Lung (tissue), 12 donors: Measurements from ENCODE around the gene LIN9. TPM values are rescaled to one million over a fixed set of nuclear protein-coding genes. Genes with fewer than 3 reads are reported as not detected.

Source experiments
- ATAC-seq: fragments of 200-7000 bp; cut with Tn5 transposase; one replicate; pipeline ENCODE4 v1.9.1; 2020; ENCODE audit warnings: moderate number of reproducible peaks; ENCODE audit not compliant: insufficient read depth, low FRiP score
- DNase-seq, 3 donors: peaks; one replicate each; pipeline ENCODE4 v3.0.0-alpha.2; 2013 to 2017
- H3K27ac ChIP-seq, 2 donors: one replicate each; pipeline ENCODE4 v1.5.1; 2013; ENCODE audit warnings: mild to moderate bottlenecking in 2 of 2, moderate library complexity in 2 of 2, control low read depth in 1 of 2, inconsistent platforms in 1 of 2, low read depth in 1 of 2, low read length in 1 of 2
- H3K27me3 ChIP-seq, 3 donors: one replicate each; pipeline ENCODE4 v1.5.1; 2013; ENCODE audit warnings: low read length in 2 of 3; ENCODE audit not compliant: control insufficient read depth in 3 of 3, insufficient read depth in 3 of 3
- H3K36me3 ChIP-seq, 4 donors: one replicate each; pipeline ENCODE4 v1.5.1; 2013; ENCODE audit warnings: low read length in 4 of 4, mild to moderate bottlenecking in 1 of 4, moderate library complexity in 1 of 4; ENCODE audit not compliant: control insufficient read depth in 4 of 4, insufficient read depth in 4 of 4
- H3K4me1 ChIP-seq, 5 donors: one replicate each; pipeline ENCODE4 v1.5.1; 2013; ENCODE audit warnings: low read length in 5 of 5, mild to moderate bottlenecking in 2 of 5, moderate library complexity in 1 of 5; ENCODE audit not compliant: control insufficient read depth in 5 of 5, insufficient read depth in 5 of 5
- H3K4me3 ChIP-seq: one replicate; pipeline ENCODE4 v1.5.1; 2013; ENCODE audit warnings: mild to moderate bottlenecking, control low read depth, moderate library complexity
- H3K9ac ChIP-seq, 2 donors: one replicate each; pipeline ENCODE4 v1.5.1; 2013; ENCODE audit warnings: low read length in 2 of 2, control low read depth in 1 of 2; ENCODE audit not compliant: insufficient read depth in 1 of 2
- H3K9me3 ChIP-seq, 4 donors: one replicate each; pipeline ENCODE4 v1.5.1; 2013; ENCODE audit warnings: low read length in 3 of 4, mild to moderate bottlenecking in 1 of 4, moderate library complexity in 1 of 4; ENCODE audit not compliant: control insufficient read depth in 4 of 4, insufficient read depth in 3 of 4
- WGBS, 2 donors: extraction: QIAGEN DNeasy Blood & Tissue Kit; methylation state at CpG; one replicate each; pipeline ENCODE4 v1.1.7; 2013; 5-methylcytosine and 5-hydroxymethylcytosine counted together
- polyA plus RNA-seq, 2 donors: library from polyadenylated mRNA; stranded (reverse); fragments of 200-250 nt; gene quantifications; one replicate each; pipeline ENCODE4 v1.2.1, GENCODE V29; 2013
- total RNA-seq, 2 donors: library from RNA; depleted of rRNA in 1 of 2; stranded (reverse); fragments of >200 nt in 1 of 2; gene quantifications; one replicate each; pipeline ENCODE4 v1.2.1, GENCODE V29; 2014 to 2021
- TF ChIP-seq, protein P1 (sequence below): IDR thresholded peaks from 2 replicates; pipeline ENCODE4 v1.5.1; 2012; ENCODE audit warnings: mild to moderate bottlenecking; ENCODE audit errors: control extremely low read depth, extremely low read depth
- donor health status: control.
- donor health status: control.
- donor health status: Bipolar disorder and iron deficiency.
- donor health status: healthy.
- donor health status: DM: yes; HTN: yes; CAD: no.

LIN9 gene
- total and polyA plus RNA-seq, 4 donors = 1.4 to 9.7 (median 2.4) TPM

DNA sequence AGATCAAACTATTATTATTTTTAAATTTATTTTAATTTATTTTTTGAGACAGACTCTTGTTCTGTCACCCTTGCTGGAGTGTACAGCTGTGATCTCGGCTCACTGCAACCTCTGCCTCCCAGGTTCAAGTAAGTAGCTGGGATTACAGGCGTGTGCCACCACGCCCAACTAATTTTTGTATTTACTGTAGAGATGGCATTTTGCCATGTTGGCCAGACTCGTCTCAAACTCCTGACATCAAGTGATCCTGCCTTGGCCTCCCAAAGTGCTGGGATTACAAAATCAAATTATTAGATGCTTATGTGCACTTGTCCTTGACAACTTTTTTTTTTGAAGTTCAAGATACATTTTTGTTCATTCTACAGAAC, 15.4 kb downstream of the LIN9 start:
- Histone ChIP-seq H3K36me3 (peaks cover 2 to 5% (median 3%) of the 10 kb centered on the region in 4 donors), H3K9me3 (no peaks in the 10 kb centered on the region), H3K4me1 (no peaks in the 10 kb centered on the region), H3K9ac (no peak overlapping the region), H3K27ac (no peak overlapping the region), H3K4me3 (no peak overlapping the region), H3K27me3 (no peaks in the 10 kb centered on the region)
- ATAC-seq = no peak
- 71 to 75% methylated on average over 4 of the region's 4 CpGs for WGBS, 2 donors
- no peak for DNase-seq
- TF ChIP-seq, protein P1, sequence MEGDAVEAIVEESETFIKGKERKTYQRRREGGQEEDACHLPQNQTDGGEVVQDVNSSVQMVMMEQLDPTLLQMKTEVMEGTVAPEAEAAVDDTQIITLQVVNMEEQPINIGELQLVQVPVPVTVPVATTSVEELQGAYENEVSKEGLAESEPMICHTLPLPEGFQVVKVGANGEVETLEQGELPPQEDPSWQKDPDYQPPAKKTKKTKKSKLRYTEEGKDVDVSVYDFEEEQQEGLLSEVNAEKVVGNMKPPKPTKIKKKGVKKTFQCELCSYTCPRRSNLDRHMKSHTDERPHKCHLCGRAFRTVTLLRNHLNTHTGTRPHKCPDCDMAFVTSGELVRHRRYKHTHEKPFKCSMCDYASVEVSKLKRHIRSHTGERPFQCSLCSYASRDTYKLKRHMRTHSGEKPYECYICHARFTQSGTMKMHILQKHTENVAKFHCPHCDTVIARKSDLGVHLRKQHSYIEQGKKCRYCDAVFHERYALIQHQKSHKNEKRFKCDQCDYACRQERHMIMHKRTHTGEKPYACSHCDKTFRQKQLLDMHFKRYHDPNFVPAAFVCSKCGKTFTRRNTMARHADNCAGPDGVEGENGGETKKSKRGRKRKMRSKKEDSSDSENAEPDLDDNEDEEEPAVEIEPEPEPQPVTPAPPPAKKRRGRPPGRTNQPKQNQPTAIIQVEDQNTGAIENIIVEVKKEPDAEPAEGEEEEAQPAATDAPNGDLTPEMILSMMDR = no peak

GRCh38 chr1:226292874-226293552, 16.0 kb downstream of the LIN9 start:
- Histone ChIP-seq H3K9me3 (no peaks in the 10 kb centered on the region), H3K9ac (no peak overlapping the region), H3K27me3 (no peaks in the 10 kb centered on the region), H3K27ac (no peak overlapping the region), H3K36me3 (peaks cover 0 to 3% (median 2%) of the 10 kb centered on the region in 4 donors), H3K4me3 (no peak overlapping the region), H3K4me1 (no peaks in the 10 kb centered on the region)
- 89 to 93% methylated on average over 2 of the region's 2 CpGs for WGBS, 2 donors
- ATAC-seq (no peak), DNase-seq (no peak)
- TF ChIP-seq, protein P1 = no peak

DNA sequence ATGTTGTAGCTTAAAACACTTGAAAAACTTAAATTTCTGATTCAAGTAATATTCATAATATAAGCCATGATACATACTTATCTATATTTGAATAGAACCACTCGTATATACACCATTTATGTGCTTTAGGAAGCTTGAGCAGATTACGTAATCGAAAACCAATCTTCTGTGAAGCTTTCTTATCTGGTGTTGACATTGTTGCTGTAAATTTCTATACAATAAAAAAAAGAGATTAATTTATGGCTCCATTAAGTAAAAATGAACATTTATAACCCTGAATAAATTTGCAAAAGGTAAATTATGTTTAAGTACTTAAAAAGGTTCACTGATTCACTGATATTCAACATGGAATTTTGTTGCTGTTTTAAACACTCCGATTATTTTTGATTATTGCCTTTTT, 21.4 kb downstream of the LIN9 start:
- Histone ChIP-seq H3K9me3 (no peaks in the 10 kb centered on the region), H3K4me1 (no peaks in the 10 kb centered on the region), H3K27me3 (no peaks in the 10 kb centered on the region), H3K4me3 (no peak overlapping the region), H3K36me3 (peaks cover 0 to 6% (median 3%) of the 10 kb centered on the region in 4 donors), H3K27ac (no peak overlapping the region), H3K9ac (no peak overlapping the region)
- DNase-seq = peak in 1 of 3 donors; percentile 13
- 78 to 87% methylated on average over 4 of the region's 4 CpGs for WGBS, 2 donors
- TF ChIP-seq, protein P1 = no peak
- ATAC-seq = no peak

DNA sequence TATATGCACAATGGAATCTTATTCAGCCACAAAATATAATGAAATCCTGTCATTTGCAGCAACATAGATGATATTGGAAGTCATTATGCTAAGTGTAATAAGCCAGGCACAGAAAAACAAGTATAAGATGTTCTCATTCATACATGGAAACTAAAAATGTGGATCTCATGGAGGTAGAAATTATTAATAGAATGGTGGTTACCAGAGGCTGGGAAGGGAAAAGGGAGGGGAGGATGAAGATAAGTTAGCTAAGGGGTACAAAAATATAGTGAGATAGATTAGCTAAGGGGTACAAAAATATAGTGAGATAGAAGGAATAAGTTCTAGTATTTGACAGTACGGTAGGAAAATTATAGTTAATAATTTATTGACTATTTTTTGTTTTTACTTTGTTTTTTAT, 27.9 kb downstream of the LIN9 start:
- 95 to 100% methylated on average over 1 of the region's 1 CpG for WGBS, 2 donors

More for the DNA sequence above, 27.9 kb downstream of the LIN9 start:
- TF ChIP-seq, protein P1 = no peak
- no peaks in the 10 kb centered on the region for H3K27me3 ChIP-seq
- H3K4me1 ChIP-seq = peaks cover 0 to 2% (median 0%) of the 10 kb centered on the region in 5 donors
- no peak for ATAC-seq
- H3K4me3 ChIP-seq = no peak overlapping the region
- H3K27ac ChIP-seq = no peak overlapping the region
- peaks cover 0 to 3% (median 2%) of the 10 kb centered on the region in 4 donors for H3K36me3 ChIP-seq
- H3K9ac ChIP-seq = no peak overlapping the region
- H3K9me3 ChIP-seq = no peaks in the 10 kb centered on the region
- no peak for DNase-seq
